ENCODE measurements around the gene CCDC57.

The CCDC57 gene

DNA sequence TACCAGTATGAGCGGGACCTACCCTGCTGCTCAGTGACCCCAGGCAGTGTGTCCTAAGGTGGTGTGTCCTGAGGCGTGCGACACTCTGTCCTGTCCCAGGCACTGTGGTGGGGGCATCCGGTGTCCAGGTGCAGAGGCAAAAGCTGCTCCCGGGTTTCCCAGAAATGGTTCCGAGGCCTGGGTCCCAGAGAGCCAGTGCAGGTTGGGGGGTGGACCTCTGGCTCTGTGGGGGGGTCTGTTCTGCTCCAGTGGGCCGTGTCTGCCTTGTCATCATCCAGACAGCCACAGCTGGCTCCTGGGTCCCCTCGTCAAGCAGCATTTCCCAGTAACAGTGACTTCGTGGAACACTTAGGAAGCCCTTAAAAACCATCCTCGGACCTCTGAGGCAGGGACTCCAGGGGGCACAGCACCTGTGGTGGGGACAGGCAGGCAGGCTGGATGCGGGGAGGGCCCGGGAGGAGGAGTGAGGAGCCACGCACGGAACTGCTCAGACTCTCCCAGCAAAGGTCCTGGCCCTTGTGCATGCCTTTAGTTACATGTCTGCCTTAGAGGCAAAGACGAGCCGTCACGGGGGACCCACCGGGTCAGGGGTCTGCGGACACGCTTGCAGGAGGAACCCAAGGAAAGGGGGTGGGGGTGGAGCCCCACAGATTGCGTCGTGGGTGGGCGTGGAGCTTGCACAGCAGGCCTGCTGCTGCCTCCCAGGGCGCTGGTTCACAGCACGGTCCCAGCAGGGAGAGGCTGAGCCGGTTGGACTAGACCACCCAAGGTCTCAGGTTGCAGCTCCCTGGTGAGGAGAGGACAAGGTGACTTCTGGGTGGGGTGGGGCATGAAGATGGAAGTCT is 21.8 kb upstream of the CCDC57 start:
- no peak for DNase-seq

DNA sequence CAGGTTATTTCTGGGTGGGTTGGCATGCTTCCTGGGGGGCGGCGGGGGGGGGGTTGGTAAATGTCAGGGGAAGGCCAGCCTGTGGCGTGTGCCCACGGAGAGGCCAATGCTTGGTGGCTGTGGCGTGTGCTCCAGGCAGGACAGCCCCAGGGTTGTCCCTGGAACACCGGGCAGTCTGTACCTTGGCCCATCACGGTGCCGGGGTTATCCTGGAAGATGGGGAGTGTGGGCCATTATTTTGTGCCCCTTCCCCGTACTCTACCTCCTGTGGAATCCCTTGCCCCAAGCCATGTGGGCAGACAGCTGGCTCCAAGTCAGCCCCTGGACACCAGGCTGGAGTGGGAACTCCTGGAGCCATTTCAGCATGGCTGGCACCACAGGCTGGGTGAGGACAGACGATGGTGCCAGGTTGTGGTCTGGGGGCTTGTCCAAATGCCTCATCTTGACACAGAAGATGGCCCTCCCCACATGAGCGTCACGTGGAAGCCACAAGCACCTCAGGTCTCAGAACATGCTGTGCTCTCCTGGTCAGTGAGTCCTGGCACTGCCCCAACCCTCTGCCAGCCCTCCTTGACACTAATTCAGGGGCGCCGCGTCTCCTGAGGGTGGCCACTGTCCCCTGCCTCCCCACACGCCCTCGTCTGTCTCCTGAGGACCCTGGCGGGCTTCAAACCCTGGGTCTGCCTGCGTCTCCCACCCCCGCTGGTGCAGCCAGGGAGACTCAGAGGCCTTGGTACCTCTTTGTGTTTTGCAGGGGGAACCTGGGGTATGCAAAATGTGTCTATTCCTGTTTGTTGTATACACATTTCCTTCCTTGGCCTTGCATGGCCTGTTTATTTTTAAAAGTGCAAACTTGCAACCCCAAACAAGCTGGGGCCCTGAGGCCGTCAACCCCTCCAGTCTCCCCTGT is 20.5 kb upstream of the CCDC57 start:
- no peak for DNase-seq

DNA sequence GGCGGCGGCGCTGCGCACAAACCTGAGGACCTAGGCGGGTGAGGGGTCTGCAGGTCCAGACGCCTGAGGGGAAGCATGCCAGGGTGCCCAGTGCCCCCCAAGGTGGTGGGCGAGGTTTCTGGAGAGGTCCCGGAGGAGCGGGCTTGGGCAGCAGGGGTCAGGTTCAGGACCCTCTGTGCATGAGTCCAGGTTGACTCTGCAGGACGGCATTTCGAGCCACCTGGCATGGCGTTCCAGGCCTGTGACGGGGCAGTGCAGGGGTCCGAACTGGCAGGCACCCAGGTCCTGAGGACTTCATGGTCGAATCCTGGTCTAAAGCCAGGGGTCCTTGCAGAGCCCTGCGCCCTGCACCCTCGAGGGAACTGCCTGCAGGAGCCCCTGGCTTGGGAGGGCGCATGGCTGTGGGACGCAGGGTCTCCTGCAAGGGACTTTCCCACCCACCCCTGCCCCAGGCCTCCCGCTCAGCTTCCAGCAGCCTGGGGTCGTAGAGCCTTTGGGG is 19.7 kb upstream of the CCDC57 start:
- DNase-seq, result no peak

DNA sequence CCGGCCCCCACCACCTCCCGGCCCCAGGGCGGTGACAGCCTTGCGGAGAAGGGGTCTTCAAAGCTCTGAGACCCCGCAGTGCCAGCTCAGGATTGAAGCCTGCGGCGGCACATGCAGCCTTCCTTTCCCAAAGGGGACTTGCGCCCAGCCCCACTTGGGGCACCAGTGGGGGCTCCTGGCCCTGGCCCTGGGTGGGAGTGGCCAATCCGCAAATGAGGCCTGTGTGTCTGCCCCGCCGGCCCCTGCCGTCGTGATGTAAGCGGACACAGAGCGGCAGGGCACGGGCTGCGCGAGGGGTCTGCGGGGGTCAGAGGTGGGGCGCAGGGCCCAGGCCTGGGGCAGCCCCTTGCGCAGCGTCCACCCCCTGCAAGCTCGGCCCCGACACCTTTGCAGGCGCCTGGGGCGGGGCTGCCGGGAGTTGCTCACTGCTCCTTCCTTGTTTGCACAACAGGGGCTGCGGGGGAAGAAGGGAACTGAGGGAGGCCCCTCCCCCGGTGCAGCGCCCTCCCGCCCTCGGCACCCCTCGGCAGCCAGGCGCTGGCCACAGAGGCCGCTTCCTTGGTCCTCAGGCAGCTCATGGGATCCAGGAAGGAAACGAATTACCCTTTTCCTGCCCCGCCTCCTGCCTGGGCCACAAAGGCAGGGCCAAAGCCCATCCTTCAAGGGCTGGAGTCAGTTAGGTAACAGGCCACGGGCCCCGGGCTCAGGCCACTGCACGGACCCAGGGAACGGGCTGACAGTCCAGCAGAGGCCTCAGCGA is 19.1 kb upstream of the CCDC57 start:
- DNase-seq, result no peak

DNA sequence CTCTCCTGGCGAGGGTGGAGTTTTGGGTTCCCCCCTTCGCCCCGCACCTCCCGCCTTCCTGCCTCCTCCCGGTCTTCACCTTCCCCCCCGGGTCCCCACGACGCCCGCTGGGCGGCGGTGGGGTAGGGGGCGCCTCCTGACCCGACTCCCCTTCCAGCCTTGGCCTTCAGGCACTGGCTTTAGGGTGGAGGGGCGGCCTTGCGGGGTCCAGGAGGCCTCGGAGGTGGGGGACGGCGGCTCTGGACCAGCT is 18.6 kb upstream of the CCDC57 start:
- DNase-seq, result no peak

DNA sequence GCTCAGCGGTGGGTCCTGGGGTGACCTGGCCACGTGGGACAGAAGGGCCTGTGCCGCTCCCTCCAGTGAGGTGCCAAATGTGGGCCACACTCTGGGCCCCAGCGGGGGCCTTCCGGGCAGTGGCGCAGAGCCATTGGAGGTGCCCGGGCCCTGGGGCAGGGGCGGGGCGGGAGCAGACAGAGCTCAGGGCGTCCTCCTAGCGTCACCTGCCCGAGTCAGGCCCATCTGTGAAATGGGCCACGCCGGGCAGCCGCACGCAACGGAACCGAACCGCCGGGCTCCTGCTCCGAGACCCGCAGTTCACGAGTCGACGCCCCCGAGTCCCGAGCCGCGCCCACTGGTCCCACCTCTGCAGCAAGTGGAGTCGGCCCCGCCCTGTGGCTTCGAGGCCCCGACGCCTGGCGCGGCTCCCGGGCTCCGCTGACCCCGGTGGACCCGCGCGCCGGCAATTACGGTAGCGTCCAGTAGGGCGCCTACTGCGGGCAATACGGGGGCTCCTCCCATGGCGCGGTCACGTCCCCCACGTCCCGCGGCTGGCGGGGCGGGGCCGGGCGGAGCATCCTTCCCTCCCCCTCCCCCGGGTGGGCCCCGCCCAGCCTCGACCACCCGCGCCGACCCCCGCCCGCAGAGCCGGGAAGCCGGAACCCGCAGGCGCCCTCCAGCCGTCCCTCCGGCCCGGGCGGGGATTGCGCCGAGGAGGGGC is 18.1 kb upstream of the CCDC57 start:
- no peak for DNase-seq

DNA sequence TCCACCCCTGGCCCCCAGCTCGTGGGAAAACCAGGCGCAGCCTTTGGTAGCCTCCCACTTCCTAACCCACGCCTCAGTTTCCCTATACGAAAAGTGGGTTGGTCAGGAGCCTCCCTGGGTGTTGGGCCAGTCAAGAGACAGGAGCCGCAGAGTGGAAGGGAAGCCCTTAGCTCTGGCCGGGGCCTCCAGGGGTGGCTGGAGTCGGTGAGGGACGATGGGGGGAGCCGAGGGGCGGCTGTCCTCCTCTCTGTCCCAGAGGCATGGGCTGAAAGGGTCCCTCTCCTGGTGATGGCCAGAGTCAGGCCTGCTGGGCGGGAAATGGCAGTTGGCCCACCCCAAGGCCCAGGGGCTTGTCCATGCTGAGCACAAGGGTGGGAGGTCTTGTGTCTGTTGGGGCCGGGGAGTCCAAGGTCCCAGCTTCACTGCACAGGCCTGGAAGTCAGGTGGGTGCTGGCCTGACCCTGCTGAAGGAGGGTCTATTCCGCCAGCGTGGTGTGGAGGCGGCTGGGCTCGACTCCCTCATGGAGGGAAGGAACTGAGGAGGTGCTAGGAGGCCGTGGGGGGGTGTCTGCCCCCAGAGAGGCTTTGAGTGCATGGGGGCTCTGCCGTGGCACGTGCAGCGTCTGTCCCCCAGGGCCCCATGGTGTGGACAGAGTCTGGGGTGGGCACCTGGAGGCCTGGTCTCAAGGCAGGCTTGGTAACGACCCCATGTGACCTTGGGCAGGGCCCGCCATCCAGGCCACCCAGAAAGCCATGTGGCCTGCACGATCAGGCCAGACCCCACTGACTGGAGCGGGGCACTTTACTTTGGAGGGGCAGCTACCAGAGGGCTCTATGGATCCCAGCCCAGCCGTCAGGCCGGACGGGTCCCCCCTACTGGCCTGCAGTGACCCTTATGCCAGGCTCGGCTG is 17.3 kb upstream of the CCDC57 start:
- DNase-seq, result no peak

DNA sequence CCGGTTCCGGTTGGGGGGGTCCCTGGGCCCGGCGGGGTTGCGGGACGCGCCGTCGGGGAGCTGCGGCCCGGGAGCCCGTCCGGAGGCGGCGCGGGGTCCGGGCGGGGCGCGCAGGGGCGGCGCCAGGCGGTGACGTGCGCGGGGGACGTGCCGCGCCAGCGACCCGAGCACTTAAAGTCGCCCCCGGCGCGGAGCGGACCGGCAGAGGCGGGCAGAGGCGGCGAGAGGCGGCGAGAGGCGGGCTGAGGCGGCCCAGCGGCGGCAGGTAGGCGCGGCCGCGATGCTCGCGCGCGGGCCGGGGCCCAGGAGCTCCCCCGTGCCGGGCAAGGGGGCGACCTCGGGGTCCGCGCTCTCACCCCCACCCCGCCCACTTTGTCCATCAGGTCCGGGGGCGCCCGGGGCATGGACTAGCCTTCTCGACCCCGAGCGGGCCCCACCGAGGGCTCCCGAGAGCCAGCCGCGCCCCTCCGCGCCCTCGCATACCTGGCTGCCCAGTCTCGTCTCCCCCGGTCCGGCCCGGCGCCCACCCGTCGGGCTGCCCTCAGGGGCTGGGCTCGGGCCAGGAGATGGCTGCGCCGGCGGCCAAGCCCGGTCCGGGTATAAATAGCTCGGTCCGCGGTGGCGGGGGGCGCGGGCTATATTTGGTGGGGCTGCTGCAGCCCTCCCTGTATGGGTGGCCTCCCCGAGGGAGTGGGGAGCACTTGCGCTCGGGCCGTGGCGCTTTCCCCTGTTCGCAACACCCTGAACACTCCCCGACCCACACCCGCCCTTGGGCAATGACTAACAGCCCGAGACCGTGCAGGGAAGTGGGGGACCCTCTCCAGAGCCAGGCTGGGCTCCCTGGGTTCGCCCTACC is 16.4 kb upstream of the CCDC57 start, which contains the start of gene SLC16A3:
Gene SLC16A3 (plus strand): TSS at position 201 of the 856 bp plus-strand sequence. CDS start 6,967 bp downstream, outside the sequence.
- no peak for DNase-seq

DNA sequence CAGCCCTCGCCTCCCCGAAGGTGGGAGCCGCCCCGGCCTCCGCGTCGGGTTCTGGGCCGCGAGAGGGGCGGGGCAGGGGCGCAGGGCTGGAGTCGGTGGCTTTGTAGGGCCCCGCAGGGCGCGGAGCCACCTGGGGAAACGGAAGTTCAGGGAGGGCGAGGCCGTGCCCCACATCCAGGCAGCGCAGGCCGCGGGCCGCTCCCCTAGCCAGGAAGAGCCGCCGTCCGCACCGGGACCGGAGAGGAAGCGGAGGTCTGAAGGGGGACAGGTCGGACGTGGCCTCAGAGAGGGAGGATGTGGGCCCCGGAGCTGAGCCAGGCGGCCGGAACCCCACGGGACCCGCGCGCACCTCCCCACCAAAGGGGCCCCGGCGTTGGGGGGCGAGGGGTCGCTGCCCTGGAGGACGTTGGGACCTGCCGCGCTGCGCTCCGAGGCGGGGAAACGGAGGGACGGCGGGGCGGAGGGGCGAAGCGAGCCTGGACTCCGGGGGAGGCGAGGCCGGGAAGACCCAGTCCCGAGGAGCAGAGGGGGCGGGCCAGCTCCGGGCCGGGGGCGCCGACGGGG is 15.7 kb upstream of the CCDC57 start:
- no peak for DNase-seq

DNA sequence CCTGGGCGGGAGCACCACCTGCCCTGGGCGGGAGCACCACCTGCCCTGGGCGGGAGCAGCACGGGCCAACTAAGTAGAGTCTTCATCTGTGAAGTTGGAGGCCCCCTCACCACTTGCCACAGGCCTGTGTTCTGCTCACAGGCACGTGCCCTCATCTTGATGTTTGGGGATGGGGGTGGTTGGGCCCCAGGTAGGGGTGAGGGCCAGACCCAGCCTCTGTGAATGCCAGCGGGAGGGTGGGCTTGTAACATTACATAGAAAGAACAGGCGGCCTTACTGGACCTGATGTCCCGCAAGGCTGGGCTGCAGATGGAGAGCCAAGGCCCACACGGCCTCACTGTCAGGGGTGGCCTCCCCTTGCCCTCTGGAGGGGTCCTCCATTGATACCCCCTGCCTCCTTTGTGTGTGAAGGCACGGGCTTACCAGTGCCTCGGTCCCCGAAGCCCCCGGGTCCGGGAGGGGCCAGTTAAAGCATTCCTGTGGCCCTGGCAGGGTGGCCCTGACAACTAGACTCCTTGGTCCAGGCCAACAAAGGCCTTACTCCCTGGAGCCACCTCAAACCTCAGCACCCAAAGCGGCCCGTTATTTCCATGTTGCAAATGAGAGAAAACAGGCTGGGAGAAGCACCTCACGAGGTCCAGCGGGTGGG is 15.1 kb upstream of the CCDC57 start:
- DNase-seq, result no peak

DNA sequence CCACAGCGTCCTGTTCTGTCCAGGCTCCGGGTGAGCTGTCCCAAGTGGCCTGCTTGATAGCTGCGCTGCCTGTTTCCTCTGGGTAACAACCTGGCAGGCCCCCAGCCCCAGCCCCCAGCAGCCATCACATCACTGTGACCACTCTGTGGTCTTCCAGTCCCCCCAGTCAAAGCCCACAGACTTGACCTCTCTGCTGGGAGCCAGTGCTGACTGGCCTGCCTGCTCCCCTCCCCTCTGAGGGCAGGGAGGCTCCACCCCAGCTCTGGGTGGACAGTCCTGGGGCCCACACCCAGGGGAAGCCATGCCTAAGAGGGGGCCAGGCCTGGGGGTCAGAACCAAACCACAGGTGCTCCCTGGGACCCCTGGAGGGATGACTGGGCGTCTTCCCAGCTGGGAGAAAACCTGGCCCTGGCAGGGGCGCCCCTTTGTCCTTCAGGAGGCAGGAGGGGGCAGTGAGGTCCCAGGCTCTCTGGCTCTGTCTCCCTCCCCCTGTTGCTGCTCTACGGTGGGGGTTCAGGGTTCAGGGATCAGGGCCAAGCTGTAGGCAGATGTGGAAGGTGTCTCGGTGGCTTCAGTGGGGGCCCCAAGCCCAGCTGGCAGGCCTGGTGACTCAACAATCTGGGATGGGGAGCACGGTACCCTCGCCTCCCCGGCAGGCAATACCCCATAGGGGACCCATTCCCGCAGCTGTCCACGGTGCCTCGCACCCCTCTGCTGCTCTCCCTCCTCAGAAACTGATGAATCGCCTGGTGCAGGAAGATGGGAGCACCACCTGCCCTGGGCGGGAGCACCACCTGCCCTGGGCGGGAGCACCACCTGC is 14.4 kb upstream of the CCDC57 start:
- DNase-seq, result no peak

DNA sequence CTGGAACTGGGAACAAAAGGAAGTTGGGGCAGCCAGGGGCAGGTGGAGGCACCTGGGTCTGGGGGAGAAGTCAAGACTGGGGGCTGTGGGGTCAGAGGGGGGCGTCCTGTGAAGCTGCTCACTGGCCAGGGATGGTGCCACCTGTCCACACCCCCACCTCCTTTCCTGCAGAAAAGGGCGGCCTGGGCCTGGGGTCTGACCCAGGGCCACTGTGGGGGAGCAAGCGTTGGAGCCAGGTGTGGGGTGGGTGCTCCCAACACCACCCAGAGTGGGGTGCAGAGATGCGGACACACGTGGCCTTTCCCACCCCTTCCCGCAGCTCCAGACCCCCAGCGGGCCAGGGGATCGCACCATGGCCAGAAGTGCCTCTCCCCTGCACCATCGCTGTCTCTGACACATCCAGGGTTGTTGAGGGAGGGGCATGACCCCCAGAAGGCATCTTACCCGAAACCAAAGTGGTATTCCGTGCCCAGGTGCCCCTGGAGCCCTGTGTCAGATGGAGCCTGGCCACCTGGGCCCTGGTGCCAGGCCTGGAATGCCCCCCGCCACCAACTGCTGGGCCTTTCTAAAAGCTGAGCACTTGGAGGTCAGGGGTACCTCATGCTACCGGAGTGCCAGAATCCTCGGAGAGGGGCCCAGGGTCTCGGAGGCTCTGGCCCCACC is 13.6 kb upstream of the CCDC57 start:
- no peak for DNase-seq

DNA sequence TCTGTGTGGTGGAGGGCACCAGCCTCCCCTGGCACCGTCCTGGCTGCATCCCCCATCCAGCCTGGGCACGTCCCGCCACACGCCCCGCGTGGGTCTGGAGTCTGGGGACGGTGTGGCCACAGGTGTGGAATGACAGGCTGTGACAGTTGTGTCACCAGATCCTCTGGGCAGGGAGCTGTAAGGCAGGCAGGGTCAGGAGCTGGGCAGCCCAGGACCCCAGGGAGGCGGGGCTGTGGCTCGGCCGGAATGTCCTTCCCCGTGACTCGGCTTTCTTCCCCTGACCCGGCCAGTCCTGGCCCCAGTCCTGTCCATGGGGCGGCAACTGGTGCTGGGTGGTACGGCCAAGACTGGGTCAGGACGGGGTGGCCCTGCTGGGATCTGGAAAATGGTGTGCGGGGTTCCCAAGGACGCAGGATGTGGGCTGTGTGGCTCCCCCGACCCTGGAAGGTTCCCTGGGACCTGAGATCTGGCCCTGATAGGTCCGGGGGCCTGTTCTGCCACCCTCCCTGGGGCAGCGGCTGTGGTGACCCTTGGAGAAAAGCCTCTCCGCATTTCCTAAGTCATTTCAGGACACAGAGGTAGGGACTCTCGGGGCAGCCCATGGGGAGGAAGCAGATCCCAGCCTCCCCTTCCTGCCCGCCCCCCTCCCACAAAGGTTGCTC is 12.9 kb upstream of the CCDC57 start:
- no peak for DNase-seq

DNA sequence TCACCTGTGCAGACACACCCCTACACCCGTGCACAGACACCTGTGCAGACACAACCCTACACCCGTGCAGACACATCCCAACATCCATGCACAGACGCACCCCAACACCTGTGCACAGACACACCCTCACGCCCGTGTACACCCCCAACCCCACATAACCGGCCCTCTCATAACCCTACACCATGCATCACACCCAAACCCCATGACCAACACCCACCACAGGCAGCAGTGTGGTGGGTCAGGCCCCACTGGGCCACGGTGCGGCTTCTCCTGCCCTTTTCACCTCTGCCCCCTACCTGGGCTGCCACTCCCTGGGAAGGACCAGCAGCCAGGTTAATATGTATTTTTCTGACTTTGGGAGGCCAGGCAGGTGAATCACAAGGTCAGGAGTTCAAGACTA is 12.0 kb upstream of the CCDC57 start:
- no peak for DNase-seq

DNA sequence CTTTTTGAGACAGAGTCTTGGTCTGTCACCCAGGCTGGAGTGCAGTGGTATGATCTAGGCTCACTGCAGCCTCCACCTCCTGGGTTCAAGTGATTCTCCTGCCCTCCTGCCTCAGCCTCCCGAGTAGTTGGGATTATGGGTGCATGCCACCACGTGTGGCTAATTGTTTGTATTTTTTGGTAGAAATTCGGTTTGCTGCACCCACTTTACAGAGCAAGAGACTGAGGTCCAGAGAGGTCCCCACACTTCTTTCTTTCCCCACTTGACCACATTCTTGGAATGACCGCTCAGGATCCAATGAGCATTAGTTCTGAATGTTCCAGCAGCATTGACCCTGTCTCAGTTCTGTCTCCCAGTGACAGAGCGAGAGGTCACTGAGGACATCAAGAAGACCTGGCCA is 10.9 kb upstream of the CCDC57 start:
- DNase-seq, result no peak

DNA sequence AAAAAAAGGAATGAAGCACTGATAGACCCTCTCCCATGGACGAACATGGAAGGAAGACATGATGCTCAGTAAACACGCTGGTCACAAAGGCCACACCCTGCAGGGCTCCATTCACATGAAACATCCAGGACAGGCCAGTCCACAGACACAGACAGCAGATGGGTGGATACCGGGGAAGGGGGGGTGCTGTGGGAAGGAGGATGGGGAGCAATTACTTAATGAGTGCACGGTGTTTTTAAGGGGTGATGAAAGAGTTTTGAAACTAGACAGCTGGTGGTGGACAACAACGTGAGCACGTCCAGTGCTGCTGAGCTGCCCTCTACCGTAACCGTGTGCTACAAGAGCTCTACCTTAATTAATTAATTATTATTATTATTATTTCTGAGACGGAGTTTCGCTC is 10.2 kb upstream of the CCDC57 start:
- DNase-seq, result no peak

DNA sequence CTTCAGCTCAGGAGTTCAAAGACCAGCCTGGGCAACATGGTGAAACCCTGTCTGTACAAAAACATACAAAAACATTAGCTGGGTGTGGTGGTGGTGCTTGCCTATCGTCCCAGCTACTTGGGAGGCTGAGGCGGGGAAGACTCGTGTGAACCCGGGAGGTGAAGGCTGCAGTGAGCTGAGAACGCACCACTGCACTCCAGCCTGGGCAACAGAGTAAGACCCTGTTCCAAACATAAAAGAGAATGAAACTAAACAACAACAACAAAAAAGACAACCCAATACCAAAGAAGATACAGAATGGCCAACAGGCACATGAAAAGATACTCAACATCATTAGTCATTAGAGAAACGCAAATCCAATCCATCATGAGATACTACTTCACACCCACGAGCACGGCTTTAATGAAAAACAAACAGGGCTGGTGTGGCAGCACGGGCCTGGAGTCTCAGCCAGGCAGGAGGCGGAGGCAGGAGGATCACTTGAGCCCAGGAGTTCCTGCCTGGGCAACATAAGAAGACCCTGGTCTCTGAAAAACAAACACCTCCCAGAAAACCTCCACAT is 8.8 kb upstream of the CCDC57 start:
- DNase-seq, result no peak

Measured in NCI-H2029 treated with DMSO at 0.1 percent for 48 hours (cell line).